Iris pigment epithelial cell (primary cell): Measurements from ENCODE around the gene GRXCR1.

Experiments used
- DNase-seq: peaks from one replicate; pipeline ENCODE4 v3.0.0-alpha.2; 2011; ENCODE audit warnings: low read depth

GRXCR1 gene

DNA sequence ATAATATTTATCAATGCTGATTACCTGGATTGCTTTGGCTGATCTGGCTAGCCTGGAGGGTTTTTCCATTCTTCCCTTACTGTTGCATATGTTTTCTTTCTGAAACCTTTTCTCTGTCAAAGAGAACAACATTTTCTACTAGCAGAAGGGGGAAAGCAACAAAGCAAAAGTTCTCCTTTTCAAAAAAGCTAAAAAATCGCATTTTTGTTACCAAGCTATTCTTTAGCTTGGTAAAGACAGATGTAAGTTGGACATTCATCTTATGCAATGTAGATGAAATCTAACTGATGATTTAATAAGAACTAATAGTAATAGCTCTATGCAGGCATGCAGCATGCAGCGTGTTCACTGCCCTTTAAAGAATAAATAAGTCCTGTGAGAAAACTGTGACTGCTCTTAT, at the start of gene GRXCR1:
GRXCR1 (plus strand) TSS at position 301 of the 400 bp plus-strand sequence. CDS start 554 bp downstream, outside the sequence.
- DNase-seq: no peak

DNA sequence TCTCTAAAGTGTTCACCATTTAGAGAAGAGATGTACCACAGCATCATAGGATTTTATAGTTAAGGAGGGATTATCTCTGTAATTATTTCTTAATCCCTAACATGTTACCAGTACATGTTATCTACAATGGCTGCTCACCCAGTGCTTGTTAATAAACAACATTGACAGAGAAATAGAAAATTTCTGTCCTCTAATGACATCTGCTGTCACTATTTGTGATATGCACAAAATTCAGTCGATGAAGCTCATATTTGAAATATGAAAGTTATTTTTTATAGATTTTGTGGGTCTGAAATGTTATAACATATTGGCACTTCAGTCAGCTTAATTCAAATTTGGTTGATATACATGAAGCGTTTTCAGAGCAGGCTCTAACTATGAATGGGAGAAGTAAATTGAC, 48.8 kb upstream of the GRXCR1 start:
- DNase-seq: no peak

DNA sequence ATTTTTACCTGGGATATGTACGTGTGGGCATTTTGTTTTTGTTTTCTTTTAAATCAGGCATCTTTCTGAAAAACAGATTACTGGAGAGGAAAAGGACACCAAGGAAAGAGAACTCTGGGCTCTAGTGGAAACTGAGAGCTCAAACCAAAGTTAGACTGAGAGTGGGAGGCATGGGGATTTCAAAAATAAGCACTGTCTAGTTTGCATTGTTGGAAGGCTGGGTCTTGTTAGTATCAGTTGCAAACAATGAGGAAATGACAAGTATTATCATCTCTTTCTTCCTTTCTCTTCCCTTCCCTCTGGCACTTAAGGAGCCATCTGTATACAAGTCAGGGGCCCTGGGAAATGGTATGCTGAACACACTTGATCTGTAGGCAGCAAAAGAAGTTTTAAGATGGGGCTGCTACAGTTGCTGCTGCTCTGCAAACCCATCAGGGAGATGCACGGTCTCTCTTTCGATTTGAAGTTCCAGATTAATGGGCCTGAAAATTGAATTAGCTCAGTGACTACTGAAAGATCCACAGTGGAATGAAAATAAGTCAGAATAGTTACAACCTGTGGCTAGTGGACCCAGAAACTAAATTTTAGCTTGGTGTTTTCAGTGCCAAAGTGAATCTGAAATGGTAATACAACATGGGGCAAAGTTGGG, 48.0 kb upstream of the GRXCR1 start:
- no peak for DNase-seq

DNA sequence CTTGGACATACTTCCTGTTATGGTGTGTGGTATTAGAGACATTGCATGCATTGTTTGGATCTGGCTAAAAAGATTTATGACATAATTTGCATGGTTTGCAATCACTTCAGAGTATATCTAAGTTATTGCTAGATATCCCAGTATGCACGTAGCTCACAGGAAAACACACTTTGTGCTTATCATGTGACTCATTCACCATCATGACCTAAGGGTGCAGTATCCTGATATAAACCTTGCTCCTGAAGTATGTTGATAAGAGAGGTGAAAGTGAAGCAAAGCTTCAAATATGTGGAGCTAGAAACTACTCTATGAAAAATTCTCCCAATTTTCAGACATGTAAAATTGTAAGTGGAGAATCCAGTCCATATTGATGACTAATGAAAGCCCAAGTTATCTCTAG, 46.9 kb upstream of the GRXCR1 start:
- no peak for DNase-seq

DNA sequence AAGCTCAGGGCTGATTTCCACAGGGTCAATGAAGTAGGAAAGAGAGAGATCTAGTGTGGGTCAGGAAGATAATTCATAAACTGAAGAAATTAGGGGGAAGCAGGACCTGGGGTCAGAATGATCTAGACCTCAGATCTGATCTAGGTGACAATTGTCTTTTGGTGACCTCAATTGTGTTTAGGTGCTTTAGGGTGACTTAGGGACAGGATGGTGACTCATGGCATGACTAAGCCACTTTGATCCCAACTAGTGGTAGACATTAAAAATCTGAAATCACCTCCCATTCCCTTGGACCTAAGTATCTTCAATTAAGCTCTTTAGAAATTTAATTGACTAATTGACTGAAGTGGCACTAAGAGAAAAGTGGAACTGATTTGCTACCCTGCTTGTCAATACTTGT, 36.7 kb upstream of the GRXCR1 start:
- DNase-seq: no peak

DNA sequence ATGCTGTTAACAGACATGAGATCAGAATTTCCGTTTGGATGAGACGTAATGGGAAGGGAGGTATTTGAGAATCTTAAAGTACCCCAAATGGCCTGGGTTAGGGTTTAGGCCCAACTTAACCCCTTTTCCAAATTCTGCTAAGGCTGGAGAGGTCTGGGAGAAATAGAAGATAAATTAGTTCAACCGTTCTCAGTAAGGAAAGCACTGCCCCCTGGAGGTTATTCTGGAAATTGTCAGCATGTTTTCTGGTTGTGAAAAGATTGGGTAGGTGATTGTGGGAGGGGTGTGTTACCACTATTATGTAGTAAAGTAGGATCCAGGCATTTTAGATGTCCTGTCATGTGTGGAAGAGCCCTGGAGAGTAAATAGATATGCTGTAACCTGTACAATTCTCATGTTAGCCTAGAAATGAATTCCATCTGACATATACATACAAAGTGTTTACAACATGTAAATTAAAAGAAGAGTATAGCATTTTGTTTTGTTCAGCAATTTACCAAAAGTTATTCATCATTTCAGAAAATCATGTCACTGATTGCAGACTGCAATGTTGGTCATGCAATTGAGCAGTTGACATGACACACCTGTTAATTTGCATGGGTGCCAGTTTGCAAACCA, 26.8 kb upstream of the GRXCR1 start:
- DNase-seq: peak; percentile 32

DNA sequence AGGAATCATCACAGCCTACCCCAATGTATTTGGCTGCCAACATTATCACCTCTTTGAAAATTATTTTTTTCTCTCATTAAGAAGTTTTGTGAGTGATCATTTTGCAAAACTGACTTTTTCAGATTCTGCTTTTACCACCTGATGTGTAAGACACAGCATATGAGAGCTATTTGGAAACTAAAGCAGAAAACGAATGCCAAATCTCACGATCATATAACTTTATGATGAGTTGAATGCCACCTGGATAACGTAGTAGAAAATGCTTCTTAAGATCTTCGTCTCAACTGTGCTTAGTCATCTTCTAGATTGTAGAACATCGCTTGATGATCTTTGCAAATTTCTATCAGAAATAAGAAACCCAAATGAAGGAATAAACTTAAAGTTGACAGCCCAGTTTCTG, 21.3 kb upstream of the GRXCR1 start:
- DNase-seq: no peak

DNA sequence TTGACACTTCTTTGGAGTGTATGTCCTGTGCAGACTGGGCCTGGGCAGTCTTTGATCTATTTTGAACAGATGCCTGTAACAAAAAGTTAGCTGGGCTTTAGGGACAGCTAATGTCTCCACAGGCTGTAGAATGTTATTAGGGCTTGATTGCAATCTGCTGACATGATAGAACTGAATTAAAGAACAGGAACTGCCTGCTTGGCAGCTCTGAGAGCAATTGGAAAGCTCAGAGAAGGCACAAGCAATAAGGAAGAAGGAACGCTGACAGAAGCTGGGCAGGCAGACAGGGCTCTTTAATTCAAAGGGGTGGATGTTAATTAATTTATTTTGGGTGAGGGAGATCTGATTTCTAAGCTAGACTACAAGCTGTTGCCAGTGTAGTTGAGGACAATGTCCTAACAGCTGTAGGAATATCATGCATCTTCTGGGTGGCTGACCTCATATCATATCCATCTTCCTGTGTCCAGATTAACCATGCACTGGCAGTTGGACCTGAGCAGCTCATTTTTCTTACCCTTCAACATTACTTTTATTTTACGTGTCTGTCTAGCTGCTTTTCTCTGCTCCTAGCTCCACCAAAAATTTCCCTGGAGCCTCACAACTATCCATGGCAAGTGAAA, 20.7 kb upstream of the GRXCR1 start:
- DNase-seq: no peak

DNA sequence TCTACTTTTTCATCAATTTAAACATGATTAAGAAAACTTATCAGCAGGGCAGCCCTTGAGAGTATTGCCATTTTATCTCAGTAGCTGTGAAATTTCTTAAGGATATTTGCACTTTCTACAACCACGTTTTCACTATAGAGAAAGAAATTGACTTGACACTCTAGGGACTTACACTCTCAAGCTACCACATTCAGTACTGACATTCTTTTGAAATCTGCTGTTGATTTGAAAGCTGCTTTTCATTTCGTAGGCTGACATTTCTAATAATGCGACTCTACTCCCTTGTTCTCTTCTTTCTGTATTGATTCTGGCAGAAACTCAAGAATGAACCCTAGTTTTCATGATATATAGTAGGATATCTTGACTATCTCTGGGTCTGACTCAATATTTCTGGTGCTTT, 13.7 kb upstream of the GRXCR1 start:
- no peak for DNase-seq

DNA sequence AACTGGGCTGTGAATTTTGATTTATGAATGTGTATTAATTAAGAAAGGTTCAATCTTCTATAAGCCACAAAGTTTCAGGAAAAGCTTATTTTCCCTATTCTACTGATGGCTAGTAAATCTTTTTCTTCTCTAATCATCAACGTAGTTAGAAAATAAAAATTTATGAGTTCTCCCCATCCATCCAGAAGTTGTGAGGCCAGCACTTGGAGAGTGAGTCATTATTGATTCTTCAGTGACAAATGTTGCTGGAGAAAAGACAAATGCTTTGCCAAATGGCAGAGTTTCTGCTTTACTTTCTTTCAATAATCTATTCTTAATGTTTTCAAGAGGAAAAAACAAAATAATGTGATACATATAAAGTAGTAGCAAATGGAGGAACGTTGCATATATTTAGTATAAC, 11.3 kb upstream of the GRXCR1 start:
- DNase-seq: no peak

DNA sequence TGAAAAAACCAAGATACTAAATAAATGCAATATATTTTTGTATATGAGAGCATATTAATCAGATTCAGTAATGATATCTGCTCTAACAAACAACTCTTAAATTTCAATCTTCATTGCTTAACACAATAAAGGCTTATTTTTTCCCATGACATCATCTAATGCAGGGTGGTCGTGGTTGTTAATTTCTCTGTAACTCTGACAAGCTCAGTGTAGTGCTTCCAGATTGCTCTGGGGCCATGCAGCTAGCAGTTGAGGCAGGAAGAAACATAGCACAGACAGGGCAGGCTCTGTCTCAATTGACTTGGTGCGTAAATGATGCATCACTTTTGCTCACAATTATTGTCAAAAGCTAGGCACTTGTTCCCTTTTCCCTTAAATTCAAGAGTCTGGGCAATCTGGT, 869 bp upstream of the GRXCR1 start:
- no peak for DNase-seq

DNA sequence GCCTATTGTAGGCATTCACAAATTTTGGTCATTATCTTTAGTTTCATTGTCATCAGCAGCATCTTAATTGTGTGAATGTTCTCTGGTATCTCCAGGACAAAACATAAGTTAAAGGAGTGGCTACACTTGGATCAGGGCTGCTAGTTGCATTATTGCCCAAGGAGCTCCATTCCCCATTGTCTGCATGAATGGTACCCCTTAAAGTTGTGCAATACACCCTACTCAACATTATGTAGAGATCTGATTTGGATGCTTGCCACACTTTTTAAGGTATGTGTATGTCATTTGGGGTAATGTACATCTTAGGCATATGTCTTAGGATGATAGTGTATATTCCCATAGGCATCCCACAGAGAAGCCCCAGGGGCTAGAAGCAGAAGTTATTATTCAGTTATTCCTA, 2.9 kb downstream of the GRXCR1 start:
- no peak for DNase-seq

DNA sequence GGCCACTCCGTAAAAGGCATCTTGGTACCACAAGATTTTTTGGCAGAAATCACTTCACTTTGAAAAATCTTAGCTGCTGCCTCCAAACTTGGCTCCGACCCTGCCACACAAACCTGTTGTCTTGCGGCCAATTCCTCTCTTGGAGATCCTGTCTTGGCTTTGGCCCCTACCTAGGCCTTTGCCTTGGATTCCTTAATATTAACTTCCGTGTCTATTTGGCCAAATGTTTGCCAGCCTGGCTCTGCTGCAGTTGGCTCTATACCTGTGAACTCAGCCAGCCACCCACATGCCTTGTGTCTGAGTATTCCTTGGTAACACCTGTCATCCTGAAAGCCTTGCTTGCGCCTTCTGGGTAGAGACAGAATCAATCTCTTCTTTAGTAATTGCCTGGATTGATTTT, 12.5 kb downstream of the GRXCR1 start:
- DNase-seq: no peak

DNA sequence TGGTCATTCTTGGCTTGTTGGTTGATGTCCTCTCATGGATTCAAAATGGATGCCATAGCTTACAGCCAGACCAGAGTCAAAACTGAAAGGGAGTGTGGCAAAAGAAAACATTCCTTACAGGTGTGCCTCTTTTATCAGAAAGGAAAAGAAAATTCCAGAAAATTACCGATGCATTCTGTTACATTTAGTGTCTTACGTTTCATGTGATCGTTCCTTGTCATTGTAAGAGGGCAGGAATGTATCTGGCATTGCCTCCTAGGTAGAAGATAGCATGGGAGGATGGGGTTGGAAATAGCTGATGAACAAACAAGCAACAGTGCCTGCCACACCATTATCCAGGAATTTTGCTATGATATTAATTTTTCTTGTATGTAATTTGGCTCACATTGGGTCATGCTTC, 13.1 kb downstream of the GRXCR1 start:
- DNase-seq: no peak

DNA sequence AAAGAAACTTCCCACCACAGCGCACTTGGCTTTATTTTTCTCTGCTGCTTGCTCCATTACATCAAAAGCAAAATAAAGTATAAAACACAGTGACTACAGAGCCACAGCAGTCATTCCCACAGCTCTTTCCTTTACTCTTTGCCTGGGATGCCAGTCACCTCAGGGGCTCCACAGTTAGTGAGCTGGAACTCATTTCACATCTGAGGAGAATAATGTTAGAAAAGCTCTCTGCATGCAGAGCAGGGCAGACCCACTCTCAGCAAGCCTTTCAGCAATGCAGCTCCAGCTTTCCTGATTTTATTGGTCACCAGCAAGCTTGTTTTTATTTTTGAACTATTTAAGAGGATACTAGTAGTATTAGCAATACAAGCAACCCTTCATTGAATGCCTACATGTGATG, 13.8 kb downstream of the GRXCR1 start:
- no peak for DNase-seq

DNA sequence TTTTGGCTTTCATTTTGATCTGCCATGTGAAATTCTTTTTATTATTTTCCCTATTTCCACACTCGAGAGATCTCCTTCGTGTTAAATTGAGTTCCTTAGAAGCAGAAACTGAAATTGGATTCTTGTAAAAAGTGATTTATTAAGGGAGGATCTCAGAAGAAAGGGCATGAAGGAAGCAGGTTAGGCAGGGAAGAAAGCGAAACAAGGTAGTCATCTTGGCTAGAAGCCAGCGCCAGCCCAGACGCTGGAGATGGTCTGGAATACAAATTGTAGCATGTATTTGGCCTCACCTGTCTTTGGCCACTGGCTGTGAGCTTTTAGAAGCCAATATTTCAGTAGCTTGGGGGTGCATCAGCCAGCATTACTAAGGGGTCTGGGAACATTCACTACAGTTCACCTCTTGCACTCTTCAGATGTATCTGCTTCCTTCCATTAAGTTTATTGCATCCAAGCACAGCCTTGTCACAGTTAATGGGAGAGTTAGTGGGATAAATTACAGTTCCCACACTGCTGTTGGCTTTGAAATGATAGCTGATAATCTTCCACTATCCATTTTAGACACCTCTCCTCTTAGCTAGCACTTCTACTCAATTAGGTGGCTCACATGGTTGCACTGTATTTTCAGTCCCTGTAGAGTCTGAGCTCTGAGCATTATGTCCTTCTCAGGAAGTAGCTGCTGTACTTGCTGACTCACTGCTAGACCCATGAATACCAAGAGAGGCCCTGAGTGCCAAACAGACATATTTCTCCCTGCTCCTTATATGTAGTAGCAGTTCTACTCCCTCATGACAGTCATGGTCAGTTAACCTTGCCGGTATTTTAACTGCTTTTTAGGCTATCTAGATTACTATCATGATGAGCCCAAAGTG, 14.6 kb downstream of the GRXCR1 start:
- peak; percentile 0 for DNase-seq

DNA sequence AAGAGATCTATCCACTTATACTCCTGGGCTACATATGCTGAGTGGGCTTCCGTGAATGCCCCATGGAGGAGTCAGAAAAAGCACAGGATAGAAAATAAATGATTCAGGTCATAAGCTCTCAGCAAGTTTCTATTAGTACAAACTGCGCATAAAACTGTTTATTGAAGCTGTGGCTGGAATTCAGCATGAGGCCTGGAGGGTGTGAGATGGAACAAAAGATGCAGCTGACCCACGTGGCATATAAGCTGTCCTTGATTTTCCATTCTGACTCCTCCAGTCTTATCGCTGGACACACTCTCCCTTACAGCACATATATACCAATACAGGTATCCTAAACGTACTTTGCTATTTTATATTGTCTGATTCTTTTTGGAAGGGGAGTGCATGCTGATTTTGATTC, 17.9 kb downstream of the GRXCR1 start:
- DNase-seq: no peak

DNA sequence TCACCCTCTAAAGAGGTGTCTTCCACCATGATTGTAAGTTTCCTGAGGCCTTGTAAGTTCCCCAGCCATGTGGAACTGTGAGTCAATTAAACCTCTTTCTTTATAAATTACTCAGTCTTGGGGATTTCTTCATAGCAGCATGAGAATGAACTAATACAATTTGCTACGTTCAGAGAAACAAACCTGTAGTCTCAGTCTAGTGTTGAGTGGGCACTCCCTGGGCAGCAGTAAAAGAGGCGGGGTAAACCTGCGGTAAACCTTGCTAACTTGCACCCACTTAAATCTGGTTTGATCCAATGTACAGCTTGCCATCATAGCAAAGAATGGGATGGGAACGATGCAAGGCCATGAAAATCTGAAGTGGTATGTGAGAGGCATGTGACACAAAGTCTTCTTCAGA, 22.4 kb downstream of the GRXCR1 start:
- DNase-seq: no peak

DNA sequence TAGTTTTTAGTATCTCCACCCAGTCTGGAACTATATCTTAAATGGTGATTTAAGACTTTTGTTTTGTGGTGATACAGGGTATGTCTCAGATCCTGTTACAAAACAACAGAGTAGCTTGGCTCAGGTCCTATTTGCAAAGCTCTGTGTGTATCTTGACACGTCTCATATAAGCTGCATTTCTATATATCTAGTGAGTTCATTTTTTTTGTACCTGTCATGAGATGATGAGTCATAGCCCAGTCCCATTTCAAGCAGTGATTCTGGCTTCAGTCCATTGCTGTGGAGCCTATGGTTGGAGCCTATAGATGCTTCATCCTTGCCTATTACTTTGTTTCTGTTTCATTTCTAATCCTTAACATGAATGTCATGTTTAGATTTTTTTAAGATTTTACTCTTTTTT, 23.0 kb downstream of the GRXCR1 start:
- no peak for DNase-seq

DNA sequence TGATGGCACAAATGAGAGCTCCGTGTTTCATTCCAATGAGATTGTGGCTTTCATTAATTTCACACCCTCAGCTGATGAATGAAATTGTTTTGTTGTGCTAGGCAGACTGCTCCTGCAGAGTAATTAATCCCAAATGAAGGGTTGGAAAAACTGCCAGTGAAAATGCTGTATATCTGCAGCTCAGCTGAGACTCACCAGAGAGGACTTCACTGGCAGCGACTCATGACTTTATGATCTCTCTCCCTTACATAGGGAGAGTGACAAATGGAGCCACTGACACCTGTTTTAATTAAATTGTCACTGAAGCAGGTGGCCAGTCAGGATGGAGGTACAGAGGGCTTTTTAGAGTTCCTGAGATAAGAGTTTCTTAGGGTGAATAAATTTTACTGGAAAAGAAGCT, 24.8 kb downstream of the GRXCR1 start:
- no peak for DNase-seq

DNA sequence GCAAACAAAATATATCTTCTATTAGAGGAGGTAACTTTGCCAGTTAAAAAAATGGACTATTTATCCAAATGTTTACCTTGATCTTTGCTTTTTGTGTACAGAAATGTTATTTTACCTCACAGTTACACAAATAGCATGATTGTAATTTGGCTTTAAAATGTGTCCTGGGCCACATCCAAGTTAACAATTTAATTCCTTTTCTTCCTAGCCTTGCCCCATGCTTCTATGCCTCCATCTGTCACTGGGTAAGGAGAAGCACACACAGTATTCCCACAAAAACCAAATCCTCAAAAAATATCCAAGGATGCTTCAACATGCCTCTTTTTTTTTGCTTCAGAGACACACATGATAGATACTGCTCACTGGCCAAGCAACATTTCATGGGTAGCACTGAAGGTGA, 30.9 kb downstream of the GRXCR1 start:
- DNase-seq: no peak

DNA sequence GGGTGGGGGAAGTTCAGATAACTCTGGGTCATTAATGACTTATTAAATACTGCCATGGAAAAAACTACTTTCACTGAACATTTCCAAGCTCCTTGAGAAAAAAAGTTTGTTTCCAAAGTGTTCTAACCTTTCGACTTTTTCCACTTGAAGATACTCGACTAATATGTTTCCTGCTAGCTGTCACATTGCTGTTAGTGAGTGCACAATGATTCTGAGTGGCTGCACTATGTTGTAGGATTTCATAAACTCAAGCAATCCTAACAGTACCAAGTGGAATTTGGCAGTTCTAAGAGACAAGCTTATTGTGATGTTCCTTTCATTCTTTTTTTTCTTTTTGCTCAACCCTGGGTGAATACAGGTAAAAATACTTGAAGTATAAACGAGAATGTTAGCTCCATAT, 33.4 kb downstream of the GRXCR1 start:
- DNase-seq: no peak

DNA sequence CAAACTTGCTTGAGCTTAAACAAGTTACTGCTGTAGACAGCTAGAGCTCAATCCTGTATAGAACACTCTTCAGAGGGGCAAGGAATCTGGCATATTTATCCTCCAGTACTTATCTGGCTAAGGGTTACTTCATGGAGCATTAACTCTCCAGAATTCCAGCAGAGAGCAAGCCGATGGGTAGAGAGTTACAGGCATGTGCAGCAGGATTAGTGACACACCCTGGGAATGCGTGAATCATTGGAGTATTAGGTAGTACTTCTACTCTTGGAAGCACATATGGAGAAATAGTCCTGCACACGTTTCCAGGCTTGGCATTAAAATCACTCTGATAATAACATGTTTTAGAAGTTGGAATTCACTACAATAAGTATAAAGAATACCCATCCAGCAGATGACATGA, 35.4 kb downstream of the GRXCR1 start:
- DNase-seq: no peak
